K562 (cell line): ENCODE results near the gene SLC13A1.

ENCODE experiments used
- ATF1 ChIP-seq, 2 experiments: fragments of 450-650 bp in 1 of 2; IDR thresholded peaks; 2 replicates each; pipeline ENCODE4 v1.6.1; 2016; ENCODE audit warnings: missing compliant biosample characterization in 1 of 2, missing genetic modification characterization in 1 of 2
- KDM5B ChIP-seq: fragments of 200-600 bp; sonication (generic); IDR thresholded peaks from 2 replicates; pipeline ENCODE4 v1.6.1; 2012; ENCODE audit warnings: low read depth, mild to moderate bottlenecking, moderate library complexity, low read length, control low read depth, inconsistent platforms; ENCODE audit not compliant: insufficient replicate concordance
- MAZ ChIP-seq, 2 experiments: fragments of 450-650 bp in 1 of 2; sonication (generic) in 1 of 2; formaldehyde crosslinking; IDR thresholded peaks in 1 of 2; conservative IDR thresholded peaks in 1 of 2; 2 replicates each; pipeline versions ENCODE4 v1.4.0 to v1.5.0; 2020; ENCODE audit warnings: mild to moderate bottlenecking in 1 of 2, missing genetic modification reagents in 1 of 2
- NFIC ChIP-seq: fragments of 450-650 bp; IDR thresholded peaks from 2 replicates; pipeline ENCODE4 v1.6.1; 2017; ENCODE audit warnings: mild to moderate bottlenecking, inconsistent platforms
- ZBTB7A ChIP-seq: IDR thresholded peaks from 2 replicates; pipeline ENCODE4 v1.6.1; 2011; ENCODE audit warnings: low read depth, mild to moderate bottlenecking, low read length, moderate library complexity, borderline replicate concordance; ENCODE audit not compliant: control insufficient read depth

DNA sequence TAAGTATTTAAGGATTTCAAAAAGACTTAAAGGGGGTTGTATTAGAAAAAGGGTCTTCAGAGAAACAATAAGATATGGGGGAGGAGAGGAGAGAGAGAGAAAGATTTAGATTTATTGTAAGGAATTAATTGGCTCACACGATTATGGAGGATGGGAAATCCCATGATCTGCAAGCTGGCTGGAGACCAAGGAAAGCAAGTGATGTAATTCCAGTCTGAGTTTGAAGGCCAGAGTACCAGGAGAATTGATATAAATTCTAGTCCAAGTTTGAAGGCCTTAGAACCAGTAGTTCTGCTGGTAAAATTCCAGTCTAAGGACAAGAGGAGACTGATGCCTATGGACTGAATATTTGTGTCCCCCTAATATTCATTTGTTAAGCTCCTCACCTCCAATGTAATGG, 20.6 kb upstream of the SLC13A1 start:
- no peak for TF ChIP-seq ATF1 (CRISPR knock-in tag; IDR thresholded peaks at IDR 0.05)
- TF ChIP-seq ATF1 (tag; IDR thresholded peaks at IDR 0.05) = no peak
- no peak for TF ChIP-seq KDM5B
- TF ChIP-seq MAZ (CRISPR knock-in tag; conservative IDR thresholded peaks at IDR 0.05 in 1 of 2, IDR thresholded peaks at IDR 0.05 in 1 of 2) = no peak
- no peak for TF ChIP-seq ZBTB7A
- TF ChIP-seq NFIC = no peak
